ENCODE data around the gene HMG20B. TPM values are rescaled to one million over a fixed set of nuclear protein-coding genes. Genes with fewer than 3 reads are reported as not detected.

The HMG20B gene
- total RNA-seq, 1 donor from 2014 or later, result 37.4 TPM

- peaks cover 23% of the 10 kb centered on the region for H3K36me3 ChIP-seq (ENCODE audit: control insufficient read depth, insufficient read depth, low read length)
- TF ChIP-seq, protein P1, sequence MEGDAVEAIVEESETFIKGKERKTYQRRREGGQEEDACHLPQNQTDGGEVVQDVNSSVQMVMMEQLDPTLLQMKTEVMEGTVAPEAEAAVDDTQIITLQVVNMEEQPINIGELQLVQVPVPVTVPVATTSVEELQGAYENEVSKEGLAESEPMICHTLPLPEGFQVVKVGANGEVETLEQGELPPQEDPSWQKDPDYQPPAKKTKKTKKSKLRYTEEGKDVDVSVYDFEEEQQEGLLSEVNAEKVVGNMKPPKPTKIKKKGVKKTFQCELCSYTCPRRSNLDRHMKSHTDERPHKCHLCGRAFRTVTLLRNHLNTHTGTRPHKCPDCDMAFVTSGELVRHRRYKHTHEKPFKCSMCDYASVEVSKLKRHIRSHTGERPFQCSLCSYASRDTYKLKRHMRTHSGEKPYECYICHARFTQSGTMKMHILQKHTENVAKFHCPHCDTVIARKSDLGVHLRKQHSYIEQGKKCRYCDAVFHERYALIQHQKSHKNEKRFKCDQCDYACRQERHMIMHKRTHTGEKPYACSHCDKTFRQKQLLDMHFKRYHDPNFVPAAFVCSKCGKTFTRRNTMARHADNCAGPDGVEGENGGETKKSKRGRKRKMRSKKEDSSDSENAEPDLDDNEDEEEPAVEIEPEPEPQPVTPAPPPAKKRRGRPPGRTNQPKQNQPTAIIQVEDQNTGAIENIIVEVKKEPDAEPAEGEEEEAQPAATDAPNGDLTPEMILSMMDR (IDR thresholded peaks at IDR 0.05; ENCODE audit: insufficient read depth, low read length, severe bottlenecking), result no peak
- FAIRE-seq (no peak), DNase-seq (ENCODE audit: low read depth) (no peak)
- no peak overlapping the region for H3K4me3 ChIP-seq (ENCODE audit: low read depth, low read length)
- no peaks in the 10 kb centered on the region for H3K27me3 ChIP-seq (ENCODE audit: control insufficient read depth, insufficient read depth, low read length)
Measured at GRCh38 chr19:3548606-3549005, 24.1 kb upstream of the HMG20B start.

DNA sequence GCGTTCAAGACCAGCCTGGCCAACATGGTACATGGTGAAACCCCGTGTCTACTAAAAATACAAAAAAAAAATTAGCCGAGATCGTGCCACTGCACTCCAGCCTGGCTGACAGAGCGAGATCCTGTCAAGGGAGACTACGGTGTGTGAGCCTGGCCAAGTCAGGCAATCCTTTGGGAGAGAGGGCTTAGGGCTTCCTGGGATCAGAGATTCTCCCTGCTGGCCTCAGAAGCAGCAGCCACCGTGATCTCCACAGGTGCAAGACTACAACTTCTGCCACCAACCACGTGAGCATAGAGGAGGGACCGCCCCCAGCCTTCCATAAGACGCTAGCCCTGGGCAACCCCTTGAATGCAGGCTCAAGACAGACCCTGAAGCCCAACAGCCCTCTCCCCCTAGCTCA lies 22.9 kb upstream of the HMG20B start:
- DNase-seq (ENCODE audit: low read depth), result no peak
- Histone ChIP-seq H3K36me3 (ENCODE audit: control insufficient read depth, insufficient read depth, low read length) (peaks cover 21% of the 10 kb centered on the region), H3K4me3 (ENCODE audit: low read depth, low read length) (no peak overlapping the region), H3K27me3 (ENCODE audit: control insufficient read depth, insufficient read depth, low read length) (no peaks in the 10 kb centered on the region)
- no peak for FAIRE-seq
- TF ChIP-seq, protein P1 (IDR thresholded peaks at IDR 0.05; ENCODE audit: insufficient read depth, low read length, severe bottlenecking), result no peak

GRCh38 chr19:3550947-3551791 lies 21.6 kb upstream of the HMG20B start:
- Histone ChIP-seq H3K27me3 (ENCODE audit: control insufficient read depth, insufficient read depth, low read length) (no peaks in the 10 kb centered on the region), H3K4me3 (ENCODE audit: low read depth, low read length) (no peak overlapping the region), H3K36me3 (ENCODE audit: control insufficient read depth, insufficient read depth, low read length) (peaks cover 18% of the 10 kb centered on the region)
- DNase-seq (ENCODE audit: low read depth) (no peak), FAIRE-seq (no peak)
- TF ChIP-seq, protein P1 (IDR thresholded peaks at IDR 0.05; ENCODE audit: insufficient read depth, low read length, severe bottlenecking), result no peak

GRCh38 chr19:3551792-3552095 lies 21.0 kb upstream of the HMG20B start:
- H3K36me3 ChIP-seq (ENCODE audit: control insufficient read depth, insufficient read depth, low read length), result peaks cover 18% of the 10 kb centered on the region
- H3K27me3 ChIP-seq (ENCODE audit: control insufficient read depth, insufficient read depth, low read length), result no peaks in the 10 kb centered on the region
- TF ChIP-seq, protein P1 (IDR thresholded peaks at IDR 0.05; ENCODE audit: insufficient read depth, low read length, severe bottlenecking), result no peak
- no peak for DNase-seq (ENCODE audit: low read depth)
- no peak for FAIRE-seq
- H3K4me3 ChIP-seq (ENCODE audit: low read depth, low read length), result no peak overlapping the region

GRCh38 chr19:3554254-3555083 lies 18.3 kb upstream of the HMG20B start:
- no peaks in the 10 kb centered on the region for H3K27me3 ChIP-seq (ENCODE audit: control insufficient read depth, insufficient read depth, low read length)
- no peak overlapping the region for H3K4me3 ChIP-seq (ENCODE audit: low read depth, low read length)
- DNase-seq (ENCODE audit: low read depth) (no peak), FAIRE-seq (peak; percentile 13)
- H3K36me3 ChIP-seq (ENCODE audit: control insufficient read depth, insufficient read depth, low read length), result peaks cover 7% of the 10 kb centered on the region
- TF ChIP-seq, protein P1 (IDR thresholded peaks at IDR 0.05; ENCODE audit: insufficient read depth, low read length, severe bottlenecking), result no peak
